Activated CD4-positive, alpha-beta T cell treated with anti-CD3 and anti-CD28 coated beads, Interleukin-2, Interleukin-4, amounts not matched to agents 100 ng/mL and 50 ng/mL, durations not matched to agents 16 hours and 8 hours (primary cell): Measurements from ENCODE around the gene IQCE.
"Not testable (repeated sequence)": the region's sequence is repeated elsewhere in the genome, so short reads cannot be mapped to it uniquely, and the experiment has no call there.

ENCODE experiments used
- DNase-seq: peaks from one replicate; pipeline ENCODE4 v3.0.0-alpha.2; 2020; ENCODE audit warnings: low spot score

The IQCE gene

GRCh38 chr7:2520761-2521290 lies 38.0 kb upstream of the IQCE start:
- DNase-seq = peak; percentile 31

DNA sequence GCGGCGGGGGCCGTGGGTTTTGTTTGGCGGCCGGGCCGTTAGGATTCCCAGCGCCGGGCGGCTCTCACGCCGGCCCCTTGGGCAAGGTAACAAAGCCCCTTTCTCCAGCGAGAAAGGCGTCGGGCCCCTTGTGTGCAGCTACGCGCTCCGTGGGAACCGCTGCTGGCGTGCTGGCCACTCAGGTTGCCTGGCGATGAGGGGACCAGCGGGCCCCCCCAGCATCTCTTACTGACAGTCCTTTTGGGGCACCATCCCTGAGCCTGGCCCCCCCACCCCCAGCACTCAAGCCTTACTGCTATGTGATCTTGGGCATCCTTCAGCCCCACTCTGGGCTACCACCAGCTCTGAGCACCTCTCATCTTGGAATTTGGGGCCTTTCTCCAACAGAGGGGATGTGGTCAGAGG lies 37.4 kb upstream of the IQCE start:
- DNase-seq = no peak

DNA sequence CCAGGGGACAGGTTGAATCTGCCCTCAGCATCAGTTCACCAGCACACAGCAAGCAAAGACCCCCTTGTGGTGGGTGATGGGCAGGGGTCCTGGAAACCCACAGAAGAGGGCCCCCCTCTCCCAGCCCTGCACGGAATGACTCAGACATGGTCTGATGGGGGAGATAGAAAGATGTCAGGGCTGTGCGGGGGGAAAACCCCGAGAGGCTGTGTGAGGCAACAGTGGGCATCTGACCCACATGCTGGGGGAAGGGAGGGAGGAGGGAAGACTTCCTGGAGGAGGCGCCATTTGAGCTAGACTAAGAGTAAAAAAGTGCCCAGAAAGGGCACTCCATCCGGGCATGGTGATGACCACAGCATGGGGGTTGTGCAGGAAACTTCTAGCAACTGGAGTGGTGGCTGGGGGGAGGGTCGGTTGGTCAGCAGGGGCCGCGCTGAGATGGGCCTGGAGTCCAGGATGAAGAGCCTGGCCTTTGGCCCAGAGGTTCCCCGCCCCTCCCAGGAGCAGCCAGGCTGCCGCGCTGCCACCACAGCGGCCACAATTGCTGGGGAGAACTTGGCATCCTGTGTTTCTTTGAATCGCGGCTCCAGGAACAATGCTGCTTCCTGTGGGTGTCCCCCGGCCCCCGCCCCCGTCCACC lies 36.7 kb upstream of the IQCE start:
- DNase-seq = peak; percentile 90

GRCh38 chr7:2522780-2523433 lies 35.9 kb upstream of the IQCE start:
- peak; percentile 51 for DNase-seq

- no peak for DNase-seq
Measured at GRCh38 chr7:2523461-2523936, 35.3 kb upstream of the IQCE start.

DNA sequence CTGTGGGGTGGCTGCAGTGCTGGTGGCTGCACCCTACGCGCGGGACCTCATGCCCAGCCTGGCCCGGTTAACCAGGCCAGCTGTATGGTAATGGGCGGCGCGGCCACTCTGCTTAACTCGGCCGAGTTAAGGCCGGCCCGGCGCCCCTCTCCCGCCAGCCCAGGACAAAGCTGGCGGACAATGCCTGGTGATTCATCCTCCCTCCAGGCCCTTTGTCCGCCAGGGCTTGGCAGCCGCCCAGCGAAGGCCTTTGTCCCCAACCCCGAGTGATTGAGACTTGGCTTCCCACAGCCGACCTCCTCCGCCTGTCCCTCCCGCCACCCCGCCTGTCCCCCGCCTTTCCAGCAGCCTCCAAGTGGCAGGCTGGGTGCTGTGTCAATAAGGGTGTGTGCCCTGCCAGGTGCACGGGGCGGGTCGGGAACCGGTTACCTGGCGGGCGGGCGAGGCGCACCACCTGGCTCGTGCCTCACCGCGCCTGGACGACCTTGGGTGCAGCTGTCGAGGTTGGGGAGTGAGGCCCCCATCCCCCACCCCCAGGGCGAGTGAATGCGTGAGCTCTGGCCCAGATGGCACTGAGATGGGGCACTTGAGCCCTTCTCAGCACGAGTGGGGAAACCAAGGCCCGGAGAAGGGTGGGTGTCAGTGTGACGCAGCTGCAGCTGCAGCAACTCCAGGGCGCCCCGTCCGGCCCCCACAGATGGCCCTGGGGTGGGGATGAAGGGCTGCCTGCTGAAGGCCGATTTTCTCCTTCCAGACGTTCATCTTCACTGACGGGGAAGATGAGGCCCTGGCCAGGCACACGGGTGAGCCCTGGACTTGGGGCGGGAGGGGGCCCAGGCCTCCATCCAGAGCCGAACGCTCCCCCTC lies 34.6 kb upstream of the IQCE start:
- DNase-seq = no peak

DNA sequence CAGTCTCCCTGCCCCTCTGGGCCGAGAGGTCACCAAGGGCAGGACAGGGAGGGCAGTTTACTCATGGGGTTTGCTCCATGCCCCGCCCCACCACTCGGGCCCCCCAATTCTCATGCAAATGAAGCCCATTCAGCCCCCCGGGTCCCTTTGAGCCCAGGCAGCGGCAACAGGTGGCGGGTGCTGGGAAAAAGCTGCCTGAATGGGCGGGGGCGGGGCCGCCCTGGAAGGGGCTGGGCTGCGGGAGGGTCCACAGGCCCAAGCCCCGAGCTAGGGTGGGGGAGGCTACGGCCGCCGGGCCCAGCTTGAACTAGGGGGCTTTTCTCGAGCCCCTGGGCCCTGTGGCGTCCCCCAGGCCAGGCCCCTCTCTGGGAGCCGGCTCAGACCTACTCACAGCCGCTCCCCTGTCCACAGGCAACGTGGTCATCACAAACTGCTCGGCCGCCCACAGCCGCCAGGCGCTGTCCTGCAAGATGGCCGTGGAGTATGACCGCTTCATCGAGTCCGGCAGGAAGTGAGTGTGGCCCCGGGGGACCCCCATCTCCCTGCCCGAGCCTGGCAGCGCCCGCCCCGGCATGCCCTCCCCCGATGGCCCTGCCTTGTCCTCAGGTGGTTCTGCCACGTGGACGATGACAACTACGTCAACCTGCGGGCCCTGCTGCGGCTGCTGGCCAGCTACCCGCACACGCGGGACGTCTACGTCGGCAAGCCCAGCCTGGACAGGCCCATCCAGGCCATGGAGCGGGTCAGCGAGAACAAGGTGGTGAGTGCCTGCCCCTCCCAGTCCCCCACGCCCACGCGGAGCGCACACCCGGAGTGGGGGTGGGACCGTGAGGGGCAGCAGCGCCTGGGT lies 33.7 kb upstream of the IQCE start:
- DNase-seq = no peak

GRCh38 chr7:2525658-2526630 lies 32.8 kb upstream of the IQCE start:
- no peak for DNase-seq

GRCh38 chr7:2526659-2527504 lies 31.9 kb upstream of the IQCE start:
- DNase-seq = no peak

DNA sequence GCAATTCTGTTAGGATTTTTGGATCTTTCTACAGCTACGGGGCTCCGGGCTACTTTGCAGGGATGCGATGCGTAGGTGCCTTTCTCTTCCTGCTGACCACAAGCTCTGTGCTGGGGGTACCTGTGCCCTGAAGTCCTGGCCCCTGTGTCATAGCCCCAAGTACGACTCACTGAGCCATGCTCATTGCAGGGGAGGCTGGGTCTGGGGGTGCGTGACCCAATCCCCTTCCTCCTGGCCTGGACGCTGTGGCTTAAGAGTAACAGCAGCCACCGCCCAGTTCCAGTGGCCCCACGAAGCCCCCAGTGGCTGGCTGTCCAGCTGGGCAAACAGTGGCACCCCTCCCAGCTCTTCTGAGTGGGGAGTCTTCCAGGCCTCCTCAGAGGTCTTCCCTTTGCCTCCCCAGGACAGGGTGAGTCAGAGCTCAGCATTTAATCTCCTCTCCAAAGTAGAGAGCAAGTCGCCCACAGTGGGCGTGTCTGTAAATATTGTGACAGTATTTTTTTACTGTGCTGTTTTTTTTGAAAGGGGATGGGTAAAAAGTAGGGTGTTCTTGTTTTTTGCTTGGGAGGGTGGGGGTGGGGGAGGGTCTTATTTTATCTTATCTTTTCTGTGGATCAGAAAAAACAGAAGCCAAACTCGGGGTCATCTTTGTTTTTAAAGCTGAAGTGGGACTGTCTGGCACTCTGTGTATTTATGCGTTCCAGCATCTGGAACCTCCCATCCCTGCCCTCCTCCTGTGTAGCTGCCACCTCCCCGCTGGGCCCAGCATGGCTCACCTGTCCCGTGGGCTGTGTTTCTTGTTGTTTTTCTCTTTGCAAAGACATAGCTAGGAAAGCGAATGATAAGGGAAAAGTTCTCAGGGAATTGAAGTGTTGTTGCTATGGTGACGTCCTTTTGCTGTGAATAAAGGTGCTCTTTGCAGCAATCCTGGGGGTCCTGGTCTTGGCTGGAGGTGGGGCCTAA lies 31.0 kb upstream of the IQCE start:
- peak; percentile 52 for DNase-seq

GRCh38 chr7:2528481-2529095 lies 30.2 kb upstream of the IQCE start:
- DNase-seq = no peak

- DNase-seq = no peak
Measured at GRCh38 chr7:2529161-2530070, 29.4 kb upstream of the IQCE start.

GRCh38 chr7:2530071-2530987 lies 28.4 kb upstream of the IQCE start:
- peak; percentile 84 for DNase-seq

- DNase-seq = not testable (repeated sequence)
Measured at GRCh38 chr7:2530994-2531795, 27.6 kb upstream of the IQCE start.

DNA sequence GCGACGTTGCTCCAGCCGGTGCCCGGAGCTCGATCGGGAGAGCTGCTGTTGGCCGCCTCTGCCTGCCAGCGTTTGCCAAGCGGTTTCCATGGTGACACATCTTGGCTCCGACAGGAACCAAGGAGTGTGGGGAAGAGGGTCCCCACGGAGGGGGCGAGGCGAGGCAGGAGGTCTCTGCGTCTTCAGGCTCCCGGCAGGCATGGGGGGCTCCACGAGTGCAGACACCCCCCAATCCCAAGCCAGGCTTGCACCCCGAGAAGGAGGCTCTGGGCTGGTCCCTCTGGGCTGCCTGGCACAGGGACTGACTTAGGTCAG lies 27.0 kb upstream of the IQCE start:
- not testable (repeated sequence) for DNase-seq
